Measurements from ENCODE around the gene ULK1.

DNA sequence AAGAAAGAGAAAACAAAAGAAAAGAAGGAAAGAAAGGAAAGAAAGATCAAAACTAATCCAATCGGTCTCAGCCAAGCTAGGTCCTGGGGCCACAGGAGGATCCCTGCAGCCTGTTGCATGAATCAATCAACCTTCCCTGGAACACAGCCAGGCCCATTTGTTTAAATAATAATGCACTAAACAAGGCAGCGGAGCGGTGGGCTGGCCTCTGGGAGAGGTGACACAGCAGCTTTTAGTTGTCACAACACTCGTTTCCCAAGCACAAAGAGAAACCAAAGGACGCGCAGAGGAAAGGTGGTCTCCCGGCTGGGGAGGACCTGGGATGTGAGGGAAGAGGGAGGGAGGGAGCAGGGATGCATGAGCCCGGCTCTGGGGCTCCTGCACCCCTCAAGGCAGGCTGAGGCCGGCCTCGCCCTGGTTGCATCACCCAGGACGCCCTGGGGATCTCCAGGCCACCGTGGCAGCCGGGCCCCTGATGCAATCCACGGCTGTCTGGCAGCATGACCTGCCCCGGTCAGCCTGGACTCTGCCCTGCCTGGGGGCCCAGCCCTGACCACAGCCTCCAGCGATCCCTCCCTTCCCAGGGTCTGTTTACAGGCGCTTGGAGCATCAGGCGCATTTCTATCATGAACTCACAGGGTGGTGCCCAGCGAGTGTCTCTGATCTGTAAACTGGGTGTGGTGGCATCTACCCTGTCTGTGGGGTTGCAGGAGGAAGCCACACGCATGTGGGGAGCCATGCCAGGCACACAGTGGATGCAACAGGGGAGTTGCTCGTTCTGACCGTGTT is 33.8 kb upstream of the ULK1 start:
- TF ChIP-seq, protein P1, sequence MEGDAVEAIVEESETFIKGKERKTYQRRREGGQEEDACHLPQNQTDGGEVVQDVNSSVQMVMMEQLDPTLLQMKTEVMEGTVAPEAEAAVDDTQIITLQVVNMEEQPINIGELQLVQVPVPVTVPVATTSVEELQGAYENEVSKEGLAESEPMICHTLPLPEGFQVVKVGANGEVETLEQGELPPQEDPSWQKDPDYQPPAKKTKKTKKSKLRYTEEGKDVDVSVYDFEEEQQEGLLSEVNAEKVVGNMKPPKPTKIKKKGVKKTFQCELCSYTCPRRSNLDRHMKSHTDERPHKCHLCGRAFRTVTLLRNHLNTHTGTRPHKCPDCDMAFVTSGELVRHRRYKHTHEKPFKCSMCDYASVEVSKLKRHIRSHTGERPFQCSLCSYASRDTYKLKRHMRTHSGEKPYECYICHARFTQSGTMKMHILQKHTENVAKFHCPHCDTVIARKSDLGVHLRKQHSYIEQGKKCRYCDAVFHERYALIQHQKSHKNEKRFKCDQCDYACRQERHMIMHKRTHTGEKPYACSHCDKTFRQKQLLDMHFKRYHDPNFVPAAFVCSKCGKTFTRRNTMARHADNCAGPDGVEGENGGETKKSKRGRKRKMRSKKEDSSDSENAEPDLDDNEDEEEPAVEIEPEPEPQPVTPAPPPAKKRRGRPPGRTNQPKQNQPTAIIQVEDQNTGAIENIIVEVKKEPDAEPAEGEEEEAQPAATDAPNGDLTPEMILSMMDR (IDR thresholded peaks at IDR 0.05) = no peak
- TF ChIP-seq POLR2A (IDR thresholded peaks at IDR 0.05) = no peak

Measured in esophagus squamous epithelium (tissue), 4 donors.